LNCAP (cell line): ENCODE data around the gene OR13C8.

ENCODE experiments used
- TF ChIP-seq, protein P1 (sequence below): fragments of 450-650 bp; IDR thresholded peaks from 2 replicates; pipeline ENCODE4 v1.5.1; 2017; ENCODE audit warnings: mild to moderate bottlenecking

Gene OR13C8, protein sequence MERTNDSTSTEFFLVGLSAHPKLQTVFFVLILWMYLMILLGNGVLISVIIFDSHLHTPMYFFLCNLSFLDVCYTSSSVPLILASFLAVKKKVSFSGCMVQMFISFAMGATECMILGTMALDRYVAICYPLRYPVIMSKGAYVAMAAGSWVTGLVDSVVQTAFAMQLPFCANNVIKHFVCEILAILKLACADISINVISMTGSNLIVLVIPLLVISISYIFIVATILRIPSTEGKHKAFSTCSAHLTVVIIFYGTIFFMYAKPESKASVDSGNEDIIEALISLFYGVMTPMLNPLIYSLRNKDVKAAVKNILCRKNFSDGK

DNA sequence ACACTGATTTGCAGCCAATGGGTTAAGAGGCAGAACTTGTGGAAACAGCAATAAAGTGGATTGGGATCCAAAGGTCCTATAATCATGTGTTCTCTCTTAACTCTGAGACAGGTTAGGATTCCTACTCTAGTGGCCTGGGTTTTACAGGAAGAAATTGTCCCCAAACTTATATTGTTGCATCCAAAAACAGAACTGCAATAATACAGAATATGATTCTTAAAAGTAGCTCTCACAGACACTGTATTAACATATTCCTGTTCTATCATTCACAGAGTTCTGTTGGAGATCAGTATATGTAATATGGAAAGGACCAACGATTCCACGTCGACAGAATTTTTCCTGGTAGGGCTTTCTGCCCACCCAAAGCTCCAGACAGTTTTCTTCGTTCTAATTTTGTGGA is at the start of gene OR13C8:
TSS of gene OR13C8 (plus strand) at position 301 of the 400 bp plus-strand sequence. CDS start at position 301, 0 bp downstream.
- TF ChIP-seq, protein P1, sequence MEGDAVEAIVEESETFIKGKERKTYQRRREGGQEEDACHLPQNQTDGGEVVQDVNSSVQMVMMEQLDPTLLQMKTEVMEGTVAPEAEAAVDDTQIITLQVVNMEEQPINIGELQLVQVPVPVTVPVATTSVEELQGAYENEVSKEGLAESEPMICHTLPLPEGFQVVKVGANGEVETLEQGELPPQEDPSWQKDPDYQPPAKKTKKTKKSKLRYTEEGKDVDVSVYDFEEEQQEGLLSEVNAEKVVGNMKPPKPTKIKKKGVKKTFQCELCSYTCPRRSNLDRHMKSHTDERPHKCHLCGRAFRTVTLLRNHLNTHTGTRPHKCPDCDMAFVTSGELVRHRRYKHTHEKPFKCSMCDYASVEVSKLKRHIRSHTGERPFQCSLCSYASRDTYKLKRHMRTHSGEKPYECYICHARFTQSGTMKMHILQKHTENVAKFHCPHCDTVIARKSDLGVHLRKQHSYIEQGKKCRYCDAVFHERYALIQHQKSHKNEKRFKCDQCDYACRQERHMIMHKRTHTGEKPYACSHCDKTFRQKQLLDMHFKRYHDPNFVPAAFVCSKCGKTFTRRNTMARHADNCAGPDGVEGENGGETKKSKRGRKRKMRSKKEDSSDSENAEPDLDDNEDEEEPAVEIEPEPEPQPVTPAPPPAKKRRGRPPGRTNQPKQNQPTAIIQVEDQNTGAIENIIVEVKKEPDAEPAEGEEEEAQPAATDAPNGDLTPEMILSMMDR, result no peak

DNA sequence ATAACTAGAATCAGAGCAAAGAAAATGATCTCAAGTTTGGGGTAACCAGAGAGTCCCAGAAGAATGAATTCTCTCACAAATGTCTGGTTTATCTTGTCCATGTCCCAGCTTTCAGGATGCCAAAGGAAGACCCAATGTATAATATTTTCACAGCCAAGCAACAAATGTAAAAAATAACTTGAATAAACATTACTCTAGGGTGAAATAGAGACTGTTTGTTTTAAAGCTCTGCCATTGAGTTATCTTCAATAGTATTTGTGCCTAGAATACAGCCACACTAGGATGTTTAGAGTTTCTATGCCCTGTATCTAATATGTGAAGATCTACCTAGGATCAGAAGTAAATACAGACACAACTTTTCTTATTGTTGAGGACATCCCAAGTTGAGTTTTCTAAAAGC is 41.9 kb upstream of the OR13C8 start, which contains the start of gene OR13C4:
TSS of gene OR13C4 (minus strand) at position 101 of the 400 bp plus-strand sequence. CDS start at position 101, 0 bp downstream.
- TF ChIP-seq, protein P1, result no peak

DNA sequence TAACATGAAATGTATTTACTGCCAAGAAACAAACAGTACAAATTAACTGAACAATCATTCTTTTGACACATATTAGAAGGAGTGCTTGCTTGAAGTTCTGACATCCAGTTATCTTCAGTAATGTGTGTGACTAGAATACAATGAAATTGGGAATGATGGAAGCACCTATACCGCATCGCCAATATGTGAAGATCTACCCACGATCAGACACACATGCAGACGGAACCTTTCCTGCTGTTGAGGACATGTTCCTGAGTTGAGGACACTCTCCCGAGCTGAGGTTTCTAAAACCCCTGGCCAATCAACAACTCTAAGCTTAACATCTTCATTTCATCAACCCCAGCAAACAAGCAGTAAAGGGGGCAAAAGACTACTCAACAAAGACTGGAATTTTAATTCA is 32.2 kb upstream of the OR13C8 start, which contains the start of gene OR13C3:
TSS of gene OR13C3 (minus strand) at position 101 of the 400 bp plus-strand sequence. CDS start 133 bp downstream, outside the sequence.
- TF ChIP-seq, protein P1, result no peak

DNA sequence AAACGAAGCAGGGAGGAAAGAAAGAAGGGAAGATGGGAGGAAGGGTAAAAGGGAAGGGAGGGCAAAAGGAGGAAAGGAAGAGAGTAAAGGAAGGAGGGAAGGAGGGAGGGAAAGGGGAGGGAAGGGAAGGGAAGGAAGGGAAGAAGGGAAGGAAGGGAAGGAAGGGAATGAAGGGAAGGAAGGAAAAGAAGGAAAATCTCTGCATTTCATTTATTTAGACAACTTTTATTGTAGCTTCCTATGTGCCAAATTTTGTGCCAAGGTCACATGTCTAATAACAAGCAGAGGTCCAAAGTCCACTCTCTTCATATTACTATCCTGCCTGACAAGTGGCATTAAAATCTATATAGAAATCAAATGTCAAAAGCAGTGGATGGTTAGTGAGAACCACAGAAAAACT is 29.7 kb upstream of the OR13C8 start:
- TF ChIP-seq, protein P1, result no peak

DNA sequence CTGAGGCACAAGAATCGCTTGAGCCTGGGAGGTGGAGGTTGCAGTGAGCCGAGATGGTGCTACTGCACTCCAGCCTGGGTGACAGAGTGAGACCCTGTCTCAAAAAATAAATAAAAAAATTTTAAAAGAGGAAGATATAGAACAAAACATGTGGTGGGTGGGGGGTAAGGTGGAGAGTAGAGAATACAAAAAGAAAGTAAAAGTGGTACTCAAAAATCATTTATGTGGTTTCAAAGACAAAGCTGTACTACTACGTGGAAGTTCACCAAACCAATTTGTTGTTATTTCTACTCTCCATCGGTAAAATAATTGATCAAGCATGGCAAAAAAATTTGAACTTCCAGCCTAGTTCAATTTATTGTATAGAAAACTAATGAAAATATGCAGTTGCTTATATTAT is 24.3 kb upstream of the OR13C8 start:
- TF ChIP-seq, protein P1, result no peak

DNA sequence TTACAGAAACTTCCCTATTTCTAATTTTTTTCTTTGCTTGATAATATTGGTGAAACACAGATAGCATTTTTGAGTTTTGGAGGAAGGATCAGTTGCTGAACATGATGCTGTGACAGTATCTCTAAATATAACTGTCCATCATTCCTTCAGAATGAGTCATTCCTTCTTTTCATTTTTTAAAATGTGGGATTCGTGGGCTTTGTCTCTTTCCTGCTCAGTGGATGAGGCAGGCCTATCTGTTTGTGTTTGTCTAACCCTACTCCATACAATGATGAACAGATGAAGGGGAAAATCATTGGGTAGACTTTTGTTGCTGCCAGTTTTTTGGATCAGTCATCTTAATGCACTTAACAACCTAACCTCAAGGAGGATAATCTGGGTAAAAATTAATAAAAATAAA is 15.7 kb upstream of the OR13C8 start:
- TF ChIP-seq, protein P1, result no peak

DNA sequence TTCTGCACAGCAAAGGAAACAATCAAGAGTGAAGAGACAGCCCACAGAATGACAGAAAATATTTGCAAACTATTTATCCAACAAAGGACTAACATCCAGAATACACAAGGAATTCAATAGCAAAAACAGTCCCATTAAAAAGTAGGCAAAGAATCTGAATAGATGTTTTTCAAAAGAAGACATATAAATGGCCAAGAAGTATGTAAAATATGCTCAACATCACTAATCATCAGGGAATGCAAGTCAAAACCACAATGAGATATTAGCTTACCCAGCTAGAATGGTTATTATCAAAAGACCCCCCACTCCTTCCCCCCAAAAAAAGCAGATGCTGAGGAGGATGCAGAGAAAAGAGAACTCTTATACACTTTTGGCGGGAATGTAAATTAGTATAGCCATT is 13.4 kb upstream of the OR13C8 start:
- TF ChIP-seq, protein P1, result no peak
